Suprapubic skin (tissue), 4 donors: Measurements from ENCODE around the gene INPP5A.

Experiments used
- POLR2A ChIP-seq, 2 donors: fragments of 450-650 bp; IDR thresholded peaks; one replicate each; pipeline ENCODE4 v1.6.1; 2017; ENCODE audit warnings: antibody characterized with exemption in 2 of 2, mild to moderate bottlenecking in 2 of 2, moderate library complexity in 2 of 2
- POLR2AphosphoS5 ChIP-seq, 3 donors: sonication (generic); formaldehyde crosslinking; IDR thresholded peaks; one replicate each; pipeline ENCODE4 v1.6.1; 2017; ENCODE audit warnings: antibody characterized with exemption in 3 of 3
- TF ChIP-seq, protein P1 (sequence below), 2 donors: fragments of 200-600 bp in 1 of 2; fragments of 450-650 bp in 1 of 2; sonication (generic) in 1 of 2; IDR thresholded peaks; one replicate each; pipeline ENCODE4 v1.5.1; 2016 to 2019; ENCODE audit warnings: antibody characterized with exemption in 2 of 2, mild to moderate bottlenecking in 1 of 2, moderate library complexity in 1 of 2

DNA sequence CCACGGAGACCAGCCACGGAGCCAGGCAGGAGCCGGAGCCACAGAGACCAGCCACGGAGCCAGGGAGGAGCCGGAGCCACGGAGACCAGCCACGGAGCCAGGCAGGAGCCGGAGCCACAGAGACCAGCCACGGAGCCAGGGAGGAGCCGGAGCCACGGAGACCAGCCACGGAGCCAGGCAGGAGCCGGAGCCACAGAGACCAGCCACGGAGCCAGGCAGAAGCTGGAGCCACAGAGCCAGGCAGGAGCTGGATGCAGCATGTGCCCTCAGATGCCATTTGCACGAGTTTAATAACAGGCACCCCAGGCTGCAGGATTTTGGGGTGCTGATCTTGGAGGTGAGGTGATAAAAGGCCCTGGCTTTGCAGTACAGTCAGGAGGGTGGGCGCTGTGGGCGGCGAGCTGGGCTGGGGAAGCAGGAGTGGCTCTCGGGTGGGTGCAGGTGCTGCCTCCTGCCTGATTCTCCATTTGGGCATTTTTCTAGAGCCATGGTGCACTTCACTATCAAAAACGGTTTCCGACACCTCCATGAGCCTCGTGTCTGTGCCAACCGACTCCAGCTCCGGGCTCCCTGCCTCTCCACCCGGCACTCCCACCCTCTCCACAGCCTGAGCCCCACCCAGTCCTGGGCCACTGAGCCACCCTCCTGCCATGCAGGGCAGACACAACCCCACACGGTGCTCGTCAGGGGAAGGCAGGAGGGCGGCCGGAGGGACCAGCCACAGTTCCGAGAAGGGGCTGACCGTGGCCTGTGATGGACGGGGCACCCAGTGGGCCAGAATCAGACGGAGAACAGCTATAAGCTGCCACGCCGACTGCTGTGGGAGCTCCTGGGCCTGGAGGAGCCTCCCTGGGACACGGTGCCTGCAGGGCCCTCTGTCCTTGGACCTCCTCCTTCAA is 289.2 kb downstream of the INPP5A start:
- TF ChIP-seq POLR2AphosphoS5 (IDR thresholded peaks at IDR 0.05), result no peak
- TF ChIP-seq, protein P1, sequence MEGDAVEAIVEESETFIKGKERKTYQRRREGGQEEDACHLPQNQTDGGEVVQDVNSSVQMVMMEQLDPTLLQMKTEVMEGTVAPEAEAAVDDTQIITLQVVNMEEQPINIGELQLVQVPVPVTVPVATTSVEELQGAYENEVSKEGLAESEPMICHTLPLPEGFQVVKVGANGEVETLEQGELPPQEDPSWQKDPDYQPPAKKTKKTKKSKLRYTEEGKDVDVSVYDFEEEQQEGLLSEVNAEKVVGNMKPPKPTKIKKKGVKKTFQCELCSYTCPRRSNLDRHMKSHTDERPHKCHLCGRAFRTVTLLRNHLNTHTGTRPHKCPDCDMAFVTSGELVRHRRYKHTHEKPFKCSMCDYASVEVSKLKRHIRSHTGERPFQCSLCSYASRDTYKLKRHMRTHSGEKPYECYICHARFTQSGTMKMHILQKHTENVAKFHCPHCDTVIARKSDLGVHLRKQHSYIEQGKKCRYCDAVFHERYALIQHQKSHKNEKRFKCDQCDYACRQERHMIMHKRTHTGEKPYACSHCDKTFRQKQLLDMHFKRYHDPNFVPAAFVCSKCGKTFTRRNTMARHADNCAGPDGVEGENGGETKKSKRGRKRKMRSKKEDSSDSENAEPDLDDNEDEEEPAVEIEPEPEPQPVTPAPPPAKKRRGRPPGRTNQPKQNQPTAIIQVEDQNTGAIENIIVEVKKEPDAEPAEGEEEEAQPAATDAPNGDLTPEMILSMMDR (IDR thresholded peaks at IDR 0.05), result no peak
- TF ChIP-seq POLR2A (IDR thresholded peaks at IDR 0.05), result no peak
